Measurements from ENCODE around the gene ADIPOR2.

GRCh38 chr12:1768615-1769014 is 77.7 kb downstream of the ADIPOR2 start:
- TF ChIP-seq, protein P1, sequence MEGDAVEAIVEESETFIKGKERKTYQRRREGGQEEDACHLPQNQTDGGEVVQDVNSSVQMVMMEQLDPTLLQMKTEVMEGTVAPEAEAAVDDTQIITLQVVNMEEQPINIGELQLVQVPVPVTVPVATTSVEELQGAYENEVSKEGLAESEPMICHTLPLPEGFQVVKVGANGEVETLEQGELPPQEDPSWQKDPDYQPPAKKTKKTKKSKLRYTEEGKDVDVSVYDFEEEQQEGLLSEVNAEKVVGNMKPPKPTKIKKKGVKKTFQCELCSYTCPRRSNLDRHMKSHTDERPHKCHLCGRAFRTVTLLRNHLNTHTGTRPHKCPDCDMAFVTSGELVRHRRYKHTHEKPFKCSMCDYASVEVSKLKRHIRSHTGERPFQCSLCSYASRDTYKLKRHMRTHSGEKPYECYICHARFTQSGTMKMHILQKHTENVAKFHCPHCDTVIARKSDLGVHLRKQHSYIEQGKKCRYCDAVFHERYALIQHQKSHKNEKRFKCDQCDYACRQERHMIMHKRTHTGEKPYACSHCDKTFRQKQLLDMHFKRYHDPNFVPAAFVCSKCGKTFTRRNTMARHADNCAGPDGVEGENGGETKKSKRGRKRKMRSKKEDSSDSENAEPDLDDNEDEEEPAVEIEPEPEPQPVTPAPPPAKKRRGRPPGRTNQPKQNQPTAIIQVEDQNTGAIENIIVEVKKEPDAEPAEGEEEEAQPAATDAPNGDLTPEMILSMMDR (IDR thresholded peaks at IDR 0.05) = no peak
- TF ChIP-seq, protein P2, sequence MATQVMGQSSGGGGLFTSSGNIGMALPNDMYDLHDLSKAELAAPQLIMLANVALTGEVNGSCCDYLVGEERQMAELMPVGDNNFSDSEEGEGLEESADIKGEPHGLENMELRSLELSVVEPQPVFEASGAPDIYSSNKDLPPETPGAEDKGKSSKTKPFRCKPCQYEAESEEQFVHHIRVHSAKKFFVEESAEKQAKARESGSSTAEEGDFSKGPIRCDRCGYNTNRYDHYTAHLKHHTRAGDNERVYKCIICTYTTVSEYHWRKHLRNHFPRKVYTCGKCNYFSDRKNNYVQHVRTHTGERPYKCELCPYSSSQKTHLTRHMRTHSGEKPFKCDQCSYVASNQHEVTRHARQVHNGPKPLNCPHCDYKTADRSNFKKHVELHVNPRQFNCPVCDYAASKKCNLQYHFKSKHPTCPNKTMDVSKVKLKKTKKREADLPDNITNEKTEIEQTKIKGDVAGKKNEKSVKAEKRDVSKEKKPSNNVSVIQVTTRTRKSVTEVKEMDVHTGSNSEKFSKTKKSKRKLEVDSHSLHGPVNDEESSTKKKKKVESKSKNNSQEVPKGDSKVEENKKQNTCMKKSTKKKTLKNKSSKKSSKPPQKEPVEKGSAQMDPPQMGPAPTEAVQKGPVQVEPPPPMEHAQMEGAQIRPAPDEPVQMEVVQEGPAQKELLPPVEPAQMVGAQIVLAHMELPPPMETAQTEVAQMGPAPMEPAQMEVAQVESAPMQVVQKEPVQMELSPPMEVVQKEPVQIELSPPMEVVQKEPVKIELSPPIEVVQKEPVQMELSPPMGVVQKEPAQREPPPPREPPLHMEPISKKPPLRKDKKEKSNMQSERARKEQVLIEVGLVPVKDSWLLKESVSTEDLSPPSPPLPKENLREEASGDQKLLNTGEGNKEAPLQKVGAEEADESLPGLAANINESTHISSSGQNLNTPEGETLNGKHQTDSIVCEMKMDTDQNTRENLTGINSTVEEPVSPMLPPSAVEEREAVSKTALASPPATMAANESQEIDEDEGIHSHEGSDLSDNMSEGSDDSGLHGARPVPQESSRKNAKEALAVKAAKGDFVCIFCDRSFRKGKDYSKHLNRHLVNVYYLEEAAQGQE (IDR thresholded peaks at IDR 0.05) = no peak
- TF ChIP-seq HEYL (CRISPR knock-in tag; IDR thresholded peaks at IDR 0.05) (no peak), PBX3 (IDR thresholded peaks at IDR 0.05) (no peak), EHMT2 (IDR thresholded peaks at IDR 0.05; ENCODE audit: low read depth) (no peak), POLR2A (IDR thresholded peaks at IDR 0.05; ENCODE audit: low read length) (no peak), CEBPB (IDR thresholded peaks at IDR 0.05) (no peak), JUN (IDR thresholded peaks at IDR 0.05) (no peak), FOSL2 (IDR thresholded peaks at IDR 0.05) (no peak), FOSL2 (CRISPR knock-in tag; IDR thresholded peaks at IDR 0.05) (no peak), NFE2L2 (conservative IDR thresholded peaks at IDR 0.05; ENCODE audit: low read length) (no peak), MAZ (IDR thresholded peaks at IDR 0.05; ENCODE audit: borderline replicate concordance, low read depth, low read length) (no peak), BHLHE40 (IDR thresholded peaks at IDR 0.05; ENCODE audit: low read depth, low read length) (no peak)
- TF ChIP-seq, protein P3, sequence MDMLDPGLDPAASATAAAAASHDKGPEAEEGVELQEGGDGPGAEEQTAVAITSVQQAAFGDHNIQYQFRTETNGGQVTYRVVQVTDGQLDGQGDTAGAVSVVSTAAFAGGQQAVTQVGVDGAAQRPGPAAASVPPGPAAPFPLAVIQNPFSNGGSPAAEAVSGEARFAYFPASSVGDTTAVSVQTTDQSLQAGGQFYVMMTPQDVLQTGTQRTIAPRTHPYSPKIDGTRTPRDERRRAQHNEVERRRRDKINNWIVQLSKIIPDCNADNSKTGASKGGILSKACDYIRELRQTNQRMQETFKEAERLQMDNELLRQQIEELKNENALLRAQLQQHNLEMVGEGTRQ (IDR thresholded peaks at IDR 0.05) = no peak
